Right cardiac atrium (tissue), 5 donors: ENCODE measurements around the gene RAMP3. TPM values are rescaled to one million over a fixed set of nuclear protein-coding genes. Genes with fewer than 3 reads are reported as not detected.

ENCODE experiments used
- ATAC-seq, 2 donors: fragments of 200-7000 bp; cut with Tn5 transposase; one replicate each; pipeline versions ENCODE4 v1.8.0 to v1.9.1; 2020; ENCODE audit warnings: moderate library complexity in 2 of 2, mild to moderate bottlenecking in 1 of 2
- DNase-seq, 3 donors: peaks; one replicate each; pipeline ENCODE4 v3.0.0-alpha.2; 2020
- H3K27ac ChIP-seq: one replicate; pipeline ENCODE4 v1.5.1; 2013; ENCODE audit warnings: mild to moderate bottlenecking, low read length, control low read depth, moderate library complexity
- H3K27me3 ChIP-seq: one replicate; pipeline ENCODE4 v1.6.1; 2013; ENCODE audit not compliant: control insufficient read depth, insufficient read depth
- H3K4me1 ChIP-seq: one replicate; pipeline ENCODE4 v1.6.1; 2013; ENCODE audit warnings: low read length; ENCODE audit not compliant: control insufficient read depth, insufficient read depth
- H3K4me3 ChIP-seq: one replicate; pipeline ENCODE4 v1.5.1; 2013; ENCODE audit warnings: low read length, control low read depth
- H3K9me3 ChIP-seq: one replicate; pipeline ENCODE4 v1.6.1; 2013; ENCODE audit warnings: low read length; ENCODE audit not compliant: control insufficient read depth
- WGBS: extraction: QIAGEN DNeasy Blood & Tissue Kit; methylation state at CpG from one replicate; pipeline ENCODE4 v1.1.7; 2013; 5-methylcytosine and 5-hydroxymethylcytosine counted together
- intact Hi-C, 4 donors: fragments of 100-400 bp; cut with DNase I; formaldehyde crosslinking; loops; one replicate each; pipeline versions ENCODE4 v1.11.0 to v1.14.0; 2022 to 2023
- polyA plus RNA-seq: library from polyadenylated mRNA; stranded (reverse); fragments of 200-250 nt; gene quantifications from one replicate; pipeline ENCODE4 v1.2.3, GENCODE V29; 2013
- total RNA-seq, 4 donors: library from RNA; stranded (reverse); fragmentation: NEBNext Ultra II Directional; extraction: Animal tissue kit (Norgen Biotek cat#: 25700); gene quantifications; one replicate each; pipeline ENCODE4 v1.2.1, GENCODE V29; 2021
- donor health status: healthy with polysubstance abuse.
- donor health status: DM: no; HTN: yes; CAD: no.
- donor health status: DM: no; HTN: no; CAD: no.
- donor health status: DM: no; HTN: yes; CAD: no; lungs with severe emphysema.
- donor health status: DM: yes; HTN: yes; CAD: no.

The RAMP3 gene
- total and polyA plus RNA-seq, 5 donors = 22.2 to 58.4 (median 37.4) TPM

- no peaks in the 10 kb centered on the region for H3K27me3 ChIP-seq
- DNase-seq = no peak
- peaks cover 2% of the 10 kb centered on the region for H3K4me1 ChIP-seq
- H3K27ac ChIP-seq = no peak overlapping the region
- no peak for ATAC-seq
- intact Hi-C loops = no loop called here
- no peaks in the 10 kb centered on the region for H3K9me3 ChIP-seq
- WGBS = 82% methylated on average over 9 of the region's 9 CpGs
- H3K4me3 ChIP-seq = no peak overlapping the region
These were observed 67.8 kb downstream of the RAMP3 start for GRCh38 chr7:45225311-45225947.

DNA sequence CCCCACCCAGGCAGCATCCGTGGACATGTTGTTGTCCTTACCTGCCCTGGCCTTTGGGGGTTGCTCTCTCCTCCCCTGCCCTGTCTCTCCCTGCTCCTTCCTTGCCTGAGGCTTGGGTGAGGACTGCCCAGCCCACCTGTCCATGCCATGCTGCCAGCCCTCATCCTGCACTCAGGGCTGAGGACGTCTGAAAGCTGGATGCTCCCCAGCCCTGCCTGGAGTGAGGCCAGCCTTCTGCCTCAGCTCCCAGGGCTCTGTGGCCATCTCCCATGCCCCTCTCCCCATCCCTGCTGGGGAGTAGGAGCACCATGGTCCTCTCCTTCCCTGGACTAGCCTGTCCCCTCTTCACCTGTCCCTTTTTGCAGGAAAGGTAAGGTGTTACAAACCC lies 68.4 kb downstream of the RAMP3 start:
- WGBS = 41% methylated on average over 2 of the region's 2 CpGs
- DNase-seq = no peak
- H3K4me3 ChIP-seq = no peak overlapping the region
- intact Hi-C loops = no loop called here
- H3K9me3 ChIP-seq = no peaks in the 10 kb centered on the region
- H3K27ac ChIP-seq = no peak overlapping the region
- no peaks in the 10 kb centered on the region for H3K27me3 ChIP-seq
- no peak for ATAC-seq
- H3K4me1 ChIP-seq = peaks cover 2% of the 10 kb centered on the region

DNA sequence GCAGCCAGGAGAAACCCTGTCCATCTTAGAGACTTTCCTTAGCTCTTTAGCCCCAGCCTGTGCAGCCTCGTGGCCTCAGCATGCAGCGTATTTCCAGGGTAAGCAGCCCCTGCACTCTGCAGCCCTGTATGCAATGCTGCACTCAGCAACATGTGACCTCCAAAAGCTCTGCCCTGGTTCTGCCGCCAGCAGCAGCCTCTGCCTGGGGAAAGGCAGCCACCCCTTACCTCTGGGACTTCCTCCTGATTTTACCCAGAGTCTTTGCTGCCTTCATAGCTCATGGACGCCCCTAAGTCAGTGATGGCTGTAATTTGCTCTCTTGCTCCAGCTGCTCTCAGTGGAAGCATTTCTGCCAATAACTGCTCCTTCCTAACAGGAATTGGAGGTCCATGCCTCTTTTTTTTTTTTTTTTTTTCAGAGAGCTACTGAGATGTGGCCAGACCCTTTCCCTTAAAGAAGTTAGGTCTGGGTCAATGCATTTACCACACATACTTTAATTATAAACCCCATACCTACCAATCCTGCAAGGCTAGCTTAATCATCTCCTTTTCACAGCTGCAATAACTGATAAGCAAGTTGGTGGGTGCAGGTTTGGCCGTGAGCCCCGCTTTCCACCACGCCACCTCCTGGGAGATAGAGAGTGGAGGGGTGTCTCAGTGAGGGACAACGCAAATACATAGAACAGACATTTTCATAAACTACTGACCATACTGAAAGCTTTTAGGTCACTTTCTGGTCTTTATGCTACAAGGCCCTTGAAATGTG lies 71.7 kb downstream of the RAMP3 start:
- H3K4me1 ChIP-seq = peaks cover 2% of the 10 kb centered on the region
- H3K4me3 ChIP-seq = no peak overlapping the region
- ATAC-seq (peak in 1 of 2 donors; percentile 23), DNase-seq (no peak)
- H3K27me3 ChIP-seq = no peaks in the 10 kb centered on the region
- no peak overlapping the region for H3K27ac ChIP-seq
- 48% methylated on average over 8 of the region's 8 CpGs for WGBS
- H3K9me3 ChIP-seq = no peaks in the 10 kb centered on the region
- intact Hi-C loops = no loop called here

DNA sequence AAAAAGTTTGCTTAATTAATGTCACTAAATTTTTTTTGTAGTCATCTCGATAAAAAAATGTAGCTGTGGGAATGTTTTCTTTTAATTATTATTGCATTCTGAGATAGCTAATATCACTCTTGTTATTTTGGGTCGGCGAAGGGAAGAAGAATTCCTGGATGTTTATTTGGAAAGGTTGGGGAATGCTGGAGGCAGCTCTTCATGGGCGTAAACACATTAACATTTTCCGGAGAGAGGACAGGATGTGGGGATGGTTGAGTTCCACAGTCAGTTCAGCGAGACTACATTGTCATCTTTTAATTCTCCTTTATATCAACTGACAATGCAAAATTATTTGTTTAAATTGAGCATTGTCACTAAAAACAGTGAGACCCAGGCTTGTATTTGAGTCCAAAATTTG lies 72.5 kb downstream of the RAMP3 start:
- DNase-seq (no peak), ATAC-seq (peak in 1 of 2 donors; percentile 53)
- H3K9me3 ChIP-seq = no peaks in the 10 kb centered on the region
- H3K4me1 ChIP-seq = peaks cover 2% of the 10 kb centered on the region
- intact Hi-C loops = no loop called here
- H3K27ac ChIP-seq = no peak overlapping the region
- no peak overlapping the region for H3K4me3 ChIP-seq
- 37% methylated on average over 6 of the region's 6 CpGs for WGBS
- no peaks in the 10 kb centered on the region for H3K27me3 ChIP-seq

DNA sequence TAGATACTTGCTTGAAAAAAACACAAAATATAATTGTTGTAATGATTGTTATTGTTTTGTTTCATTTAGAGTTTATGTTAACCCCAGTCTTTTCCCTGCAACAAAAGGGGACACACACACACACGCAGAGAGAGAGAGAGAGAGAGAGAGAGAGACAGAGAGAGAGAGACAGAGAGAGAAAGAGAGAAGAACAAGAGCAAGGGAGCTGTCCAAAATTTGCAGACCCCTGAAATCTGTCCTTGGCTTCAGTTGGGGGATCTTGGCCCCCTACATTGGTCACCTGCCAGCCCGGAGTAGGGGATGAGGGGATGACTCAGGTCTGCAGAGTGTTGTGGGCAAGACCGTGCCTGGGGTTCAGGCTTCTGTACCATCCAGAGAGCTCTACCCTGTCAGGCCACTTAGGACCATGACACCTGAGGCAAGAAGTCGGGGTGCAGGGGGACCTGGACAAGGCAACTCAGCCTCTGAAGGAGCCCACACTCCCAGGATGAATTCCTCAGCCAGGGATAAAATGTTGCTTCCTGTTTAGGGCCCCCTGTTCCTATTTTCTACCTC lies 73.1 kb downstream of the RAMP3 start:
- no peaks in the 10 kb centered on the region for H3K27me3 ChIP-seq
- intact Hi-C loops = no loop called here

DNA sequence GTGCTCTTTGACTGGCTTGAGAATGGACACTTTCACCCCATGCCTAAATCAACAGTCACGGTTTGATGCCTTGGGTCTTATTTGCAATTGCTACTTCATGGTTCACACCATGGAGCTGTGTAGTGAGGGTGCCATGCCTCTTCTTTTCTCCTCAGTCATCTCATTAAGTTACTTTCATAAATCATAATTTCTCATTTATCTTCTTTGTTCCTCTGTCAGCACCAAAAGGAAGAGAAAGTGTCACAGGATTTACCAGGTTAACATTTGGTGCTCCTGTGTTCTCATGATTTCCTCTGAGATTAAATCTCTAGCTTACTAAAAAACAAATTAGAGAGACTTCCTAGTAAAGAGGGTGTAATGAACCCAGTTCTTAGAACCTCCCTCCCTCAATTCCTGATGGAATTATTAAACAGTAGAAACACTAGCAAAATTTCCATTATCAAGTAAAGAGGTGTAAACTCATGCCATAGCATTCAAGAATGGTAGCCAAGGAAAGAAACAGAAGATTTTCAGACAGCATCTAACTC lies 75.7 kb downstream of the RAMP3 start:
- H3K27me3 ChIP-seq = no peaks in the 10 kb centered on the region
- peak overlapping the region; percentile 12 for H3K27ac ChIP-seq
- 59% methylated on average over 1 of the region's 1 CpG for WGBS
- DNase-seq (no peak), ATAC-seq (no peak)
- intact Hi-C loops = no loop called here
- H3K4me1 ChIP-seq = peaks cover 2% of the 10 kb centered on the region
- H3K9me3 ChIP-seq = no peaks in the 10 kb centered on the region
- H3K4me3 ChIP-seq = no peak overlapping the region

More for the DNA sequence above, 73.1 kb downstream of the RAMP3 start:
- ATAC-seq = peak in 1 of 2 donors; percentile 29
- Histone ChIP-seq H3K27ac (no peak overlapping the region), H3K4me3 (no peak overlapping the region), H3K4me1 (peaks cover 2% of the 10 kb centered on the region), H3K9me3 (no peaks in the 10 kb centered on the region)
- 71% methylated on average over 4 of the region's 4 CpGs for WGBS
- DNase-seq = no peak

Other genes with a start within 250 kb of the RAMP3 start
- gene MYO1G, start 178.8 kb upstream of the RAMP3 start, total RNA-seq = 1 to 10 TPM in 3 of 4 donors, under 1 TPM in 1; 0.91 to 3.0 (median 2.2) TPM
- gene MYO1G, start 178.8 kb upstream of the RAMP3 start, polyA plus RNA-seq = 0.70 TPM
- 10 to 100 TPM; 26.4 to 37.0 (median 32.4) TPM for gene CCM2, start 157.6 kb upstream of the RAMP3 start, total RNA-seq
- 32.8 TPM for gene CCM2, start 157.6 kb upstream of the RAMP3 start, polyA plus RNA-seq
- gene NACAD, start 68.8 kb upstream of the RAMP3 start, total RNA-seq = 1 to 10 TPM; 4.5 to 6.5 (median 5.0) TPM
- 3.2 TPM for gene NACAD, start 68.8 kb upstream of the RAMP3 start, polyA plus RNA-seq
- 10 to 100 TPM; 49.5 to 68.1 (median 55.3) TPM for gene TBRG4, start 46.1 kb upstream of the RAMP3 start, total RNA-seq
- gene TBRG4, start 46.1 kb upstream of the RAMP3 start, polyA plus RNA-seq = 46.2 TPM